Naive thymus-derived CD4-positive, alpha-beta T cell (primary cell): ENCODE measurements around the gene U2AF2. TPM values are rescaled to one million over a fixed set of nuclear protein-coding genes. Genes with fewer than 3 reads are reported as not detected.
A peak's percentile ranks its signal among the peaks of the same experiment; 100 is the strongest.

Experiments used
- ATAC-seq: fragments of 150-1000 bp; cut with Tn5 transposase; 2 replicates; pipeline ENCODE4 v1.10.0; 2021; ENCODE audit warnings: mild to moderate bottlenecking, moderate library complexity
- CTCF ChIA-PET: fragments of 350-600 bp; sonication (Branson Sonifier 250); formaldehyde crosslinking; loops from one replicate; lab custom pipeline; 2021; ENCODE audit warnings: antibody characterized with exemption; lab: Charles Lee
- POLR2A ChIA-PET: fragments of 350-600 bp; sonication (Branson Sonifier 250); formaldehyde crosslinking; loops from one replicate; lab custom pipeline; 2021; ENCODE audit warnings: antibody characterized with exemption, inconsistent platforms; lab: Charles Lee
- DNase-seq, 9 donors: peaks; one replicate each; pipeline versions ENCODE4 v3.0.0 to v3.0.0-alpha.2; 2020 to 2022; ENCODE audit warnings: mixed read lengths in 1 of 9
- H3K27ac ChIP-seq: one replicate; pipeline ENCODE4 v1.7.0; 2013; ENCODE audit warnings: mild to moderate bottlenecking, low read depth, low read length, moderate library complexity
- H3K27me3 ChIP-seq, 2 donors: one replicate each; pipeline ENCODE4 v1.7.0; 2013; ENCODE audit warnings: low read length in 2 of 2, mild to moderate bottlenecking in 2 of 2, moderate library complexity in 2 of 2; ENCODE audit not compliant: control insufficient read depth in 2 of 2, insufficient read depth in 2 of 2
- H3K36me3 ChIP-seq, 3 experiments: 1 replicate in 2 of 3; 2 replicates in 1 of 3; pipeline ENCODE4 v1.7.0; 2013; ENCODE audit warnings: low read length in 3 of 3, mild to moderate bottlenecking in 3 of 3, moderate library complexity in 1 of 3; ENCODE audit not compliant: insufficient read depth in 3 of 3, control insufficient read depth in 2 of 3
- H3K4me1 ChIP-seq, 2 donors: one replicate each; pipeline ENCODE4 v1.7.0; 2013; ENCODE audit warnings: low read length in 2 of 2, mild to moderate bottlenecking in 2 of 2, moderate library complexity in 1 of 2; ENCODE audit not compliant: control insufficient read depth in 2 of 2, insufficient read depth in 2 of 2
- H3K4me3 ChIP-seq: 2 replicates; pipeline ENCODE4 v1.7.0; 2013; ENCODE audit warnings: mild to moderate bottlenecking, low read length
- H3K9me3 ChIP-seq, 3 experiments: 1 replicate in 2 of 3; 2 replicates in 1 of 3; pipeline ENCODE4 v1.7.0; 2013; ENCODE audit warnings: low read length in 3 of 3; ENCODE audit not compliant: control insufficient read depth in 2 of 3
- H3K27ac Mint-ChIP-seq, 9 donors: one replicate each; pipeline ENCODE4 v1.8.0; 2020 to 2022; ENCODE audit warnings: mixed read lengths in 9 of 9, mild to moderate bottlenecking in 8 of 9, moderate library complexity in 5 of 9, inconsistent platforms in 2 of 9
- H3K27me3 Mint-ChIP-seq, 5 donors: one replicate each; pipeline ENCODE4 v1.8.0; 2021 to 2022; ENCODE audit warnings: mixed read lengths in 5 of 5, mild to moderate bottlenecking in 1 of 5
- H3K36me3 Mint-ChIP-seq, 5 donors: one replicate each; pipeline ENCODE4 v1.8.0; 2020 to 2022; ENCODE audit warnings: mixed read lengths in 5 of 5, mild to moderate bottlenecking in 3 of 5, inconsistent platforms in 1 of 5
- H3K4me1 Mint-ChIP-seq, 7 donors: one replicate each; pipeline ENCODE4 v1.8.0; 2020 to 2022; ENCODE audit warnings: mixed read lengths in 7 of 7, mild to moderate bottlenecking in 3 of 7, inconsistent platforms in 1 of 7
- H3K4me3 Mint-ChIP-seq, 10 donors: one replicate each; pipeline ENCODE4 v1.8.0; 2020 to 2022; ENCODE audit warnings: mild to moderate bottlenecking in 10 of 10, mixed read lengths in 10 of 10, moderate library complexity in 6 of 10, inconsistent platforms in 2 of 10
- H3K9me3 Mint-ChIP-seq, 11 donors: one replicate each; pipeline ENCODE4 v1.8.0; 2020 to 2022; ENCODE audit warnings: mixed read lengths in 11 of 11, mild to moderate bottlenecking in 4 of 11, inconsistent platforms in 1 of 11, moderate library complexity in 1 of 11
- intact Hi-C, 2 donors: fragments of 100-400 bp; cut with micrococcal nuclease; formaldehyde crosslinking; loops; one replicate each; pipeline ENCODE4 v1.15.1; 2023
- polyA plus RNA-seq, 2 donors: library from polyadenylated mRNA; unstranded; fragments of 300-500 nt; fragmentation: Illumina TruSeq; gene quantifications; one replicate each; pipeline ENCODE4 v1.2.3, GENCODE V29; 2021
- total RNA-seq, 6 experiments: library from RNA in 5 of 6; stranded (reverse) in 5 of 6; gene quantifications; 1 replicate in 5 of 6; 2 replicates in 1 of 6; pipeline ENCODE4 v1.2.3 and lab custom pipeline; 2021 to 2026

Gene U2AF2
- total and polyA plus RNA-seq, 7 experiments from 2014 or later, result 5.7 to 284 (median 256) TPM

DNA sequence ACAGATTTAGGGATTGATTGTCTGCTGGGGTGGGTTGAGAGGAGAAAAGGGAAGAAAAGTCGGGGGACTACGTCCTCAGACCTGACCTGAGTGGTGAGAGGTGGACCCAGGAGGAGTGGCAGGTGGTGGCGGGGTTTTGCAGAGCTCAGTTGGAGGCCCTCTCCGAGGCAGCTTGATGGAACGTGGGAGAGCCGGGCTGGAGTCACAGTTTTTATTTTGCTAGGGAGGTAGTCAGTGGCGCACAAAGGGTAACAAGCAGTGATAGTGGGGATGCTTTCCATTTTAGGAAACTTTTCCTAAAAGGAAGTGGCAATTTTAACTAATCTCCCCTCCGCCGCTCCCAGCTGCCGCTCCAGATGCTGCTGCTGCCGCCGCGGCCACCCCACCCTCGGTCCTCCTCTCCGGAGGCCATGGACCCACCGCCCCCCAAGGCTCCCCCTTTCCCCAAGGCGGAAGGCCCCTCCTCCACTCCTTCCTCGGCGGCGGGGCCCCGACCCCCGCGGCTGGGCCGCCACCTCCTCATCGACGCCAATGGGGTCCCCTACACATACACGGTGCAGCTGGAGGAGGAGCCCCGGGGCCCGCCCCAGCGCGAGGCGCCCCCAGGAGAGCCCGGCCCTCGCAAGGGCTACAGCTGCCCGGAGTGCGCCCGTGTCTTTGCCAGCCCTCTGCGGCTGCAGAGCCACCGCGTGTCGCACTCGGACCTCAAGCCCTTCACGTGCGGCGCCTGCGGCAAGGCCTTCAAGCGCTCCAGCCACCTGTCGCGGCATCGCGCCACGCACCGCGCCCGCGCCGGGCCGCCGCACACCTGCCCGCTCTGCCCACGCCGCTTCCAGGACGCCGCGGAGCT, 12.5 kb upstream of the U2AF2 start:
- Histone ChIP-seq H3K36me3 (peaks cover 0 to 14% (median 0%) of the 10 kb centered on the region in 3 experiments), H3K4me3 (peak overlapping the region; percentile 80), H3K27me3 (no peaks in the 10 kb centered on the region), H3K27ac (peak overlapping the region; percentile 80), H3K9me3 (no peaks in the 10 kb centered on the region), H3K4me1 (peaks cover 25 to 26% of the 10 kb centered on the region in 2 donors)
- Mint-ChIP-seq H3K9me3 (peaks cover 0 to 3% (median 0%) of the 10 kb centered on the region in 11 donors), H3K27me3 (no peaks in the 10 kb centered on the region), H3K36me3 (peaks cover 0 to 22% (median 14%) of the 10 kb centered on the region in 5 donors), H3K4me3 (peak overlapping the region; percentile 87 to 97 (median 94)), H3K4me1 (peaks cover 27 to 70% (median 58%) of the 10 kb centered on the region in 7 donors), H3K27ac (peak overlapping the region; percentile 91 to 98 (median 96))
- CTCF ChIA-PET, result interaction anchor here (0.6 to 1.6 kb wide), 6 partner anchors 7 to 383 kb away, joined by 4 to 6 read pairs (median 6); no protein-coding TSS in a partner anchor
- DNase-seq, result peak in 4 of 9 donors; percentile 34 to 47 (median 36)
- ATAC-seq, result no peak
- intact Hi-C loops, result loop anchor here (1.0 to 2.0 kb wide), 4 partner anchors 7 to 62 kb away; partner anchors contain the start of genes EPN1 (in 1 of the 2) and ZNF579 (in 1 of the 2)
- POLR2A ChIA-PET, result interaction anchor here (0.6 to 9.2 kb wide), 14 partner anchors 7 to 754 kb away, joined by 3 to 154 read pairs (median 7); partner anchors contain the start of genes FIZ1, U2AF2, ZNF524 and ZNF628

DNA sequence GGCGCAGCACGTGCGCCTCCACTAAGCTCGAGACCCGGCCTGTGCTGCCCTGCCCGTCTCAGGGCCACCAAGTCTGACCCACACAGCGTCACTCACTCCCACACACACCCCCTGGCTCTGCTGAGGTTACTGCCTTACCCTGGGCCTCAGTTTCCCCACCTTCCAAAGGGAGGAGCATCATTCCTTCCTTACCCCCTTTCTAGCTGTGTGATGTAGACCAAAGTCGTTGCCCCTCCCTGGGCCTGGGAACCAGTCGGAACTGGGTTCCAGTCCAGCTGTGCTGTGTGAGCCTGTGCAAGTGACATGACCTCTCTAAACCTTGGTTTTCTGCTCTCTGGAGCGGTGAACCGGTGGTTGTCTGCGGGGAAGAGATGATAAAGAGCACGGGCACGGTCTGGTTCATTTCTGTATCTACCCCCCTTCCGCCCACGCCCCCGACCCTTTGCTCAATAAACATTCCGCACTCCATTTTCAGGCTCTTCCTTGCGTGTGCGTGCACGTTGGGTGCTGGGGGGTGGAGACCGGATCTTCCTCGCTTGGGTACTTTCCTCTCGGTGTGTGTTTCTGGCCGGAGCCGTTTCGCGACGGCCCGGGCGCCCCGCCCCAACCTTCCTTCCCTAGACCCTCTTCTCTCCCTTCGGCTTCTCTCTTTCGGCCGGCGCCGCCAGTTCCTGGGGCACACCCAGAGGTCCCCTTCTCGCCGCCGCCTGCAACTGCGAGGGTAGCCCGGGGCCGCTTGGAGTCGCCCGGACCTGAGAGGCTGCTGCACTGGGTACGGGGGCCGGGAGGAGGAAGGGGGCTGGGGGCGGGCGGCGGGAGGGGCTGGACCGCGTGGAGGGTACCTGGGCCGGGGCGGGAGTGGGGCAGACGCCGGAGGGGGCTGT, 11.6 kb upstream of the U2AF2 start, which contains the start of gene ZNF581:
Gene ZNF581 (plus strand): TSS at position 647 of the 884 bp plus-strand sequence. CDS start 923 bp downstream, outside the sequence.
- Mint-ChIP-seq H3K9me3 (peaks cover 0 to 3% (median 0%) of the 10 kb centered on the region in 11 donors), H3K27me3 (no peaks in the 10 kb centered on the region), H3K36me3 (peaks cover 0 to 17% (median 6%) of the 10 kb centered on the region in 5 donors), H3K4me3 (peak within 1 kb of the TSS; percentile 87 to 97 (median 94)), H3K27ac (peak within 1 kb of the TSS; percentile 91 to 98 (median 96)), H3K4me1 (peaks cover 23 to 66% (median 53%) of the 10 kb centered on the region in 7 donors)
- peaks cover 0 to 14% (median 0%) of the 10 kb centered on the region in 3 experiments for H3K36me3 ChIP-seq
- peak within 1 kb of the TSS; percentile 80 for H3K4me3 ChIP-seq
- DNase-seq (peak; percentile 63 to 85 (median 81)), ATAC-seq (peak; percentile 73)
- H3K27me3 ChIP-seq, result no peaks in the 10 kb centered on the region
- H3K9me3 ChIP-seq, result no peaks in the 10 kb centered on the region
- intact Hi-C loops, result loop anchor here (1.0 to 2.0 kb wide), 4 partner anchors 8 to 62 kb away; partner anchors contain the start of genes EPN1 (in 1 of the 2) and ZNF579 (in 1 of the 2)
- POLR2A ChIA-PET, result interaction anchor here (0.6 to 9.2 kb wide), 12 partner anchors 7 to 753 kb away, joined by 3 to 154 read pairs (median 8); partner anchors contain the start of genes FIZ1, U2AF2, ZNF524 and ZNF628
- H3K27ac ChIP-seq, result peak within 1 kb of the TSS; percentile 80
- CTCF ChIA-PET, result interaction anchor here (0.7 to 1.6 kb wide), 5 partner anchors 8 to 37 kb away, joined by 4 to 6 read pairs (median 6); no protein-coding TSS in a partner anchor
- peaks cover 24 to 25% of the 10 kb centered on the region in 2 donors for H3K4me1 ChIP-seq

DNA sequence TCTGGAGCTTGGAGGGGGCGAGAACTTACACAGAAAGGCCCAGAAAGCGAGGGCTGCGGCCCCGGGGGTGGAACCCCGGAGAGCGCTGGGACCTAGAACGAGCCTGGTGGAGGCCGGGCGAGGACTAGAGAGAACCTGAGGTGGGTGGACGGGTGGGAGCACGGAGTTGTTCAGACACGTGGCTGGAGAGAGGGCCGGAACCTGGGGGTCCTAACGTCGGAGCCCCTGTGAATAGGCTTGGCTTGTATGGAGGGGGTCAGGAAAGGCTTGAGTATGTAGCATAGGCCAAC, 11.0 kb upstream of the U2AF2 start:
- intact Hi-C loops, result loop anchor here (1.0 to 2.0 kb wide), 4 partner anchors 9 to 63 kb away; partner anchors contain the start of genes EPN1 (in 1 of the 2) and ZNF579 (in 1 of the 2)
- peak overlapping the region; percentile 80 for H3K27ac ChIP-seq
- peak overlapping the region; percentile 63 for H3K4me3 ChIP-seq
- H3K27me3 ChIP-seq, result no peaks in the 10 kb centered on the region
- Mint-ChIP-seq H3K4me3 (peak overlapping the region; percentile 87 to 97 (median 94)), H3K27me3 (no peaks in the 10 kb centered on the region), H3K27ac (peak overlapping the region; percentile 88 to 98 (median 93)), H3K36me3 (peaks cover 0 to 15% (median 4%) of the 10 kb centered on the region in 5 donors), H3K9me3 (peaks cover 0 to 3% (median 0%) of the 10 kb centered on the region in 11 donors), H3K4me1 (peaks cover 23 to 65% (median 57%) of the 10 kb centered on the region in 7 donors)
- ChIA-PET CTCF (no interaction called here), POLR2A (interaction anchor here (1.1 to 9.2 kb wide), 5 partner anchors 8 to 44 kb away, joined by 3 to 154 read pairs (median 12); partner anchors contain the start of genes FIZ1, ZNF524 and ZNF784)
- peaks cover 27 to 28% of the 10 kb centered on the region in 2 donors for H3K4me1 ChIP-seq
- H3K9me3 ChIP-seq, result no peaks in the 10 kb centered on the region
- peaks cover 0 to 14% (median 0%) of the 10 kb centered on the region in 3 experiments for H3K36me3 ChIP-seq
- no peak for ATAC-seq
- DNase-seq, result no peak

DNA sequence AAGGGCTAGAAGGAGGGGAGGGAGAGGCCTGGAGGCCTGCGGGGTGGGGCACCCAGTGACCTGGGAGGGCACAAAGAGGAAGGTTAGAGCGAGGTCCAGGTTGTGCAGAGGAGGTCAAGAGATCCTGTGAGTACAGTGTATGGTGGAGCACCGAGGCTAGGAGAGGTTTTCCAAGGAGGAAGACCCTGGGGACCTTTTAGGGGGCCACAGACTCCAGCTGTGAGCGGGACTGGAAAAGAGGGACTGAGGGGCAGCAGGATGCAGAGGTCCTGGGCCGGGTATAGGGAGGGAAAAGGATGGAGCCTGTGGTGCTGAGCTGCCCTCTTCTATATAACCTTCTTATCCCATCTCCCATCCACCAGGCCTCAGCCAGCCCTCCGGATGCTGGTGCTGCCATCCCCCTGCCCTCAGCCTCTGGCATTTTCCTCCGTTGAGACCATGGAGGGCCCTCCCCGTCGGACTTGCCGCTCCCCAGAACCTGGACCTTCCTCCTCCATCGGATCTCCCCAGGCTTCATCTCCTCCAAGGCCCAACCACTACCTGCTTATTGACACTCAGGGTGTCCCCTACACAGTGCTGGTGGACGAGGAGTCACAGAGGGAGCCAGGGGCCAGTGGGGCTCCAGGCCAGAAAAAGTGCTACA, 10.5 kb upstream of the U2AF2 start:
- H3K4me3 Mint-ChIP-seq, result peak overlapping the region; percentile 87 to 97 (median 94)
- ATAC-seq (no peak), DNase-seq (no peak)
- Histone ChIP-seq H3K9me3 (no peaks in the 10 kb centered on the region), H3K4me3 (peak overlapping the region; percentile 63), H3K36me3 (peaks cover 0 to 14% (median 0%) of the 10 kb centered on the region in 3 experiments), H3K27ac (peak overlapping the region; percentile 80), H3K27me3 (no peaks in the 10 kb centered on the region), H3K4me1 (peaks cover 27 to 28% of the 10 kb centered on the region in 2 donors)
- peaks cover 23 to 65% (median 54%) of the 10 kb centered on the region in 7 donors for H3K4me1 Mint-ChIP-seq
- intact Hi-C loops, result no loop called here
- H3K9me3 Mint-ChIP-seq, result no peaks in the 10 kb centered on the region
- H3K27ac Mint-ChIP-seq, result peak overlapping the region; percentile 88 to 98 (median 93)
- no peaks in the 10 kb centered on the region for H3K27me3 Mint-ChIP-seq
- CTCF ChIA-PET, result no interaction called here
- POLR2A ChIA-PET, result interaction anchor here (0.6 to 9.2 kb wide), 5 partner anchors 9 to 1772 kb away, joined by 3 to 154 read pairs (median 3); no protein-coding TSS in a partner anchor
- peaks cover 0 to 11% (median 0%) of the 10 kb centered on the region in 5 donors for H3K36me3 Mint-ChIP-seq

DNA sequence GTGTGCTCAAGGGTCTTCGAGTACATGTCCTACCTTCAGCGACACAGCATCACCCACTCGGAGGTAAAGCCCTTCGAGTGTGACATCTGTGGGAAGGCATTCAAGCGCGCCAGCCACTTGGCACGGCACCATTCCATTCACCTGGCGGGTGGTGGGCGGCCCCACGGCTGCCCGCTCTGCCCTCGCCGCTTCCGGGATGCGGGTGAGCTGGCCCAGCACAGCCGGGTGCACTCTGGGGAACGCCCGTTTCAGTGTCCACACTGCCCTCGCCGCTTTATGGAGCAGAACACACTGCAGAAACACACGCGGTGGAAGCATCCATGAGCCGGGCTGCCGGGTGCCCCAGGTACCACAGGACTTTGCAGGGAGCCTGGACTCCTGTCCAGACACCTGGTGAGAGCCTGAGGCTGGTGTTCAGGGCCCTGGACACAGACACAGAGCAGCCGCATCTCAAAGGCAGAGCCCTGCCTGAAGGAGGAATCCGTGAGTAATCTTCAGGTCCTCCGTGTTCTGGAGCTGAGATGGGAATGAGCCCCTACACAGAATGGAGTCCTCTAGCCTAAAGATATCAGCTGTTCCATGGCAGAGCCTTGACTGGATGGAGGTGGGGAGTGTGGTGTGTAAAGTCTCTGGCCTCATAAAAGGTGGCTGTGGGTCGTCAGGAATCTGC, 9.9 kb upstream of the U2AF2 start:
- H3K4me1 Mint-ChIP-seq, result peaks cover 23 to 67% (median 54%) of the 10 kb centered on the region in 7 donors
- no peaks in the 10 kb centered on the region for H3K9me3 ChIP-seq
- ATAC-seq (no peak), DNase-seq (no peak)
- no peaks in the 10 kb centered on the region for H3K27me3 Mint-ChIP-seq
- CTCF ChIA-PET, result interaction anchor here (0.7 kb wide), 1 partner anchor 12 kb away, joined by 3 read pairs; no protein-coding TSS in a partner anchor
- no peaks in the 10 kb centered on the region for H3K27me3 ChIP-seq
- H3K4me3 ChIP-seq, result no peak overlapping the region
- H3K4me1 ChIP-seq, result peaks cover 27% of the 10 kb centered on the region in 2 donors
- peak overlapping the region; percentile 80 for H3K27ac ChIP-seq
- intact Hi-C loops, result no loop called here
- H3K4me3 Mint-ChIP-seq, result peak overlapping the region; percentile 87 to 97 (median 94)
- peak overlapping the region in 4 of 9 donors; percentile 51 to 98 (median 92) for H3K27ac Mint-ChIP-seq
- peaks cover 0 to 14% (median 0%) of the 10 kb centered on the region in 3 experiments for H3K36me3 ChIP-seq
- H3K9me3 Mint-ChIP-seq, result no peaks in the 10 kb centered on the region
- POLR2A ChIA-PET, result interaction anchor here (0.6 to 9.2 kb wide), 7 partner anchors 9 to 1772 kb away, joined by 3 to 154 read pairs (median 4); no protein-coding TSS in a partner anchor
- peaks cover 0 to 12% (median 0%) of the 10 kb centered on the region in 5 donors for H3K36me3 Mint-ChIP-seq
